Activated CD8-positive, alpha-beta memory T cell treated with anti-CD3 and anti-CD28 coated beads for 4 hours (primary cell): ENCODE results near the gene CTSF.
"Not testable (repeated sequence)": the region's sequence is repeated elsewhere in the genome, so short reads cannot be mapped to it uniquely, and the experiment has no call there.

Experiments
- DNase-seq, 2 donors: peaks; one replicate each; pipeline ENCODE4 v3.0.0-alpha.2; 2020; ENCODE audit warnings: low read depth in 2 of 2

The CTSF gene

DNA sequence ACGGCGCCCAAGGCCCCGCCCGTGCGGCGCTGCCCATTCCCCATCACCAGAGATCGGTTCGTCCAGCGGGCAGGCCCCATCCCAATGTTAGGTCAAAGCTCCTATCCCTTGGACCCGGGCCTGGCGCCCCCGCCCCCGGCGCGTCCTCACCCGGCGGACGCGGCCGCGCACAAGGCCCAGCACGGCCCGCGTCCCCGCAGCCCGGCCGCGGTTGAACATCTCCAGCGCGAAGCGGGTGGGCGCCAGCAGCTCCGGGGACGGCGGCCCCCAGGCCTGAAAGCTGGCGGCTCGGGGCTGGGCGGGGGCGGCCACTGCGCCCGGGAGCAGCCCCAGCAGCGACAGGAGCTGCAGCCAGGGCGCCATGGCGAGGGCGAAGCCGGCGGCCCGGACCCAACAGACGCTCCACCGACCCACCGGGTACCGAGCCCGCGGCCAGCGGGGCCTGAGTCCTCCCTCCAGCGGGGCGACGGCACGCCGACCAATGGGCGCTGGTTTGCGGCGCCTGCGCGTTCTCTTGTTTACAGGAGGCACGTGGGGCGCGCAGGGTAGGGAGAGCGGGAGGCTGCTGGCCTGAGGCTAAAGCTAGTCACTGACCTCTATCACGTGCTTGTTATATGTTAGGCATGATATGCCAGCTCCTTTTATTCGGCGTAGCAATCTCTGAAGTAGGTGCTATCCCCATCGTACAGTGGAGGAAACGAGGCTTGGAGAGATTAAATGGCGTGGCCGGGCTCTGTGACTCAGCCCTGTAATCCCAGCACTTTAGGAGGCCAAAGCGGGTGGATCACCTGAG is at the start of gene CTSF:
Gene CTSF, minus strand, starts transcription at position 483 of the 793 bp plus-strand sequence. Its CDS starts 120 bp downstream, at position 363.
- peak; percentile 13 to 43 for DNase-seq

GRCh38 chr11:66617155-66617834 is 48.9 kb upstream of the CTSF start:
- no peak for DNase-seq

DNA sequence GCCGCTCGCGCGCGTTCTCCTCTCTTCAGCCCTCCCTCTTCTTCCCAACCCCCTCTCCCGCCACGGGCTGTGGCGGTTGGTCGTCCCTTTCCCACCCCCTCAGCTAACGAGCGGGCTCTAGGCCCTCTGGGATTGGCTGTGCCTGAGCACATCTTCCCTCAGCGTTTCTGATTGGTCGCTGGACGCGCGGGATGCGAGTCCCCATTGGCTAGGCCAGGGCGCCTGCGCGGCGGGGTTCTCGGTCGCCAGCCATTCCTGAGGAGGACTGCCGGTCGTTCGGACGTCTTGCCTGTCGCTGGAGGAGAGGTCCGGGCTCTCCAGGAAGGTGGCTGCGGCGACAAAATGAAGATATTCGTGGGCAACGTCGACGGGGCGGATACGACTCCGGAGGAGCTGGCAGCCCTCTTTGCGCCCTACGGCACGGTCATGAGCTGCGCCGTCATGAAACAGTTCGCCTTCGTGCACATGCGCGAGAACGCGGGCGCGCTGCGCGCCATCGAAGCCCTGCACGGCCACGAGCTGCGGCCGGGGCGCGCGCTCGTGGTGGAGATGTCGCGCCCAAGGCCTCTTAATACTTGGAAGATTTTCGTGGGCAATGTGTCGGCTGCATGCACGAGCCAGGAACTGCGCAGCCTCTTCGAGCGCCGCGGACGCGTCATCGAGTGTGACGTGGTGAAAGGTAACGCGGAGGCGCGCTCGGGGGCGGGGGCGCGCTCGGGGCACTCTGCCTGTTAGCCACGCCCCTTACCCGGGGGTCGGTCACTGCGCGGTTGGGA is 48.2 kb upstream of the CTSF start, which contains the start of gene RBM14:
Gene RBM14, plus strand, starts transcription at position 252 of the 776 bp plus-strand sequence. Its CDS starts 91 bp downstream, at position 343.
- DNase-seq: peak; percentile 96 to 97

- no peak for DNase-seq
Measured at GRCh38 chr11:66614073-66614472, 45.7 kb upstream of the CTSF start.

GRCh38 chr11:66612458-66612857 is 44.1 kb upstream of the CTSF start:
- DNase-seq: no peak

DNA sequence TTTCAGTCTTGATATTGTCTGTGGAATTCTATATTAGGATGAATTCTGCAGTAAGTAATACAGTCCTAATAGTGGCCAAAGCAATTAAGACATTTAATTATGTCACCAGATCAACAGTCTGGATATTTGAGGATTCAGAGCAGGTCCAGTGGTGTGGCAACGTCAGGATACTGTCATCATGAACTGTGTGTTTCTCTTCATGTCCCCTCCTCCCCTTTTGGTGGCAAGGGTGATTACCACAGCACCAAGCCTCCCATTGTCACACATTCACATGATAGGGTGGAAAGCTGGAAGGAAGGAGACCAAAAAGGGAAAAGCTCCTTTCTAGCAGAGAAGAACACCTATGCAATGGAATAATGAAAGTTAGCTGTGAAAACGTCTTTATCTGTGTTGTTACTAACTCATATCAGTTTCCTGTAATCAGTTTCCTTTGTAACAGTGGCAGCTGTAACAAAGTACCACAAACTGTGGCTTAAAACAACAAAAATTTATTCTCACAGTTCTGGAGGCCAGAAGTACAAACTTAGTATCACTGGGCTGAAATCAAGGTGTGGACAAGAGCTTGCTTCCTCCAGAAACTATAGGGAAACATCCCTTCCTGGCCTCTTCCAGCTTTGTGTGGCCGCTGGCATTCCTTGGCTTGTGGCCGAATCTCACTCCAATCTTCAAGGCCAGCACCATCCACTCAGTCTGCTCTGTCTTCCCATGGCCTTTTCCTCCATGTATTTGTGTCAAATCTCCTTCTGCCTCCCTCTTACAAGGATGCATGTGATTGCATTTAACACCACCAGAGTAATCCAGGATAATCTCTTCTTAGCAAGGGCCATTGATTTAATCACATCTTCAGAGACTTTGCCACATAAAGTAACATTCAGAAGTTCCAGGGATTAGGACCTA is 41.6 kb upstream of the CTSF start:
- DNase-seq: no peak

GRCh38 chr11:66607126-66607834 is 38.9 kb upstream of the CTSF start:
- no peak for DNase-seq

GRCh38 chr11:66606608-66607007 is 38.2 kb upstream of the CTSF start:
- DNase-seq: not testable (repeated sequence)

- DNase-seq: no peak
Measured at GRCh38 chr11:66604155-66604554, 35.7 kb upstream of the CTSF start.

GRCh38 chr11:66603072-66603471 is 34.7 kb upstream of the CTSF start:
- no peak for DNase-seq

- DNase-seq: no peak
Measured at GRCh38 chr11:66600631-66601233, 32.3 kb upstream of the CTSF start.

DNA sequence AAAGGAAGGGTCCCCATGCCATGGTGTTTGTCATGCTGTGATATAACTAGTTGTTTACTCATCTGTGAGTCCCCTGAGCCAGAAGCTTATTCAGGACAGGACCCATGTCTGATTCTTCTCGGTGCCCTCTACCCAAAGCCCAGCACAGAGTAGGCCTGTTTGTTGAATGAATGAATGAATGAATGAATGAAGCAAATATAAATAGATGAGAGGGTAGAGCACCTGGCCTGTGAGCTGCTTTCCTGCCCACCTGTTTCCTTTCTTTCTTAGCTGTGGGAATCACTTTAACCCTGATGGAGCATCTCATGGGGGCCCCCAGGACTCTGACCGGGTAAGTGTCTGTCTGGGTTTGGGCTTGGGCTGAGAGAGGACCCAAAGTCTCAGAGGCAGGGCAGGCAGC is 31.8 kb upstream of the CTSF start:
- DNase-seq: no peak

DNA sequence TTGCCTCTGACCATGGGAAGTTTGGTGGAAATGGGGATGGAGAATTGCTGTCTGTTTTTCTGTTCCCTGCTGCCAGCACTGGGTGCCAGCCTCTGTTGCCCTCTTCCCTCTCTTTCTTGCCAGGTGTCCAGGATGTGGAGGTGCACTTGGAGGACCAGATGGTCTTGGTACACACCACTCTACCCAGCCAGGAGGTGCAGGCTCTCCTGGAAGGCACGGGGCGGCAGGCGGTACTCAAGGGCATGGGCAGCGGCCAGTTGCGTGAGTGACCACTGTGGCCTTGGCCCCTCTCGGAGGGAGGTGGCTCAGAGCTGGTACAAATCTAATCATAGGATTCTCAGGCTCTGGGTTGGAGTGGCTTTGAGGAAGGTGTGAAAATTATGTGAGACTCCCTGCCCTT is 30.6 kb upstream of the CTSF start:
- DNase-seq: no peak

GRCh38 chr11:66595245-66595904 is 27.0 kb upstream of the CTSF start:
- DNase-seq: no peak

DNA sequence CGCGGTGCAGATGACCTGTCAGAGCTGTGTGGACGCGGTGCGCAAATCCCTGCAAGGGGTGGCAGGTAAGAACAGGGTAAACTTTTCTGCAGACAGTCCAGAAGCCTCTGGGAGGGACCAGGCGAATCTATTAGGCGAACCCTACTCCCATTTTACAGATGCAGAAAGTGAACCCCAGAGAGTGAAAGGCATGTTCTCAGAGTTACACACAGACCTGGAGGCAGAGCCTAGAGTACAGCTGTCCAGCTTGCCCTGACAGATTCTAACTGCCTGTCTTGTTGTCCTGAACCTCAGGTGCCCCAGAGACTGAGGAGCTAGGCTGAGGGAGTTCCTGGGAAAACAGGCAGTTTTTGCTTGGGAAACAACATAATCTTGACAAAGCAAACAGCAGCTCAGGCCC is 25.2 kb upstream of the CTSF start:
- DNase-seq: no peak

DNA sequence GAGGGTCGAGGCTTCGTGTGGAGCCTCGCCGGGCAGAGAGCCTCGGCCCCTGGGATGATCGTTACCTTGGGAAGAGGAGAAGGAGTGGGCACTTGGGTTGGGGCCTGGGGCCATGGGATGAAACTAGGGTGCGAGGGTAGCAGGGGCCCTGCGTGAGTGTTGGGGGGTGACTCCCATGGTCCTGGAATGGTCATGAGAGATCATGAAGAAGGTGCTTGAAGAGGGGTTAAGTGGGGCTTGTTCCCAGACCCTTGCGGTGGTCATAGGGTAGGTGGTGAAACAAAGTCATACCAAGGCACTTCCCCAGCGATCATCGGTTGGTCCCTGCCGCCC is 24.9 kb upstream of the CTSF start:
- no peak for DNase-seq

GRCh38 chr11:66592457-66593302 is 24.3 kb upstream of the CTSF start, which contains the start of the genes CCDC87 and CCS:
CCDC87 (minus strand) TSS chr11:66593063; CDS start chr11:66593015, 48 bp downstream.
CCS (plus strand) TSS chr11:66593185; CDS start chr11:66593262, 77 bp downstream.
- DNase-seq: peak; percentile 97 to 99

DNA sequence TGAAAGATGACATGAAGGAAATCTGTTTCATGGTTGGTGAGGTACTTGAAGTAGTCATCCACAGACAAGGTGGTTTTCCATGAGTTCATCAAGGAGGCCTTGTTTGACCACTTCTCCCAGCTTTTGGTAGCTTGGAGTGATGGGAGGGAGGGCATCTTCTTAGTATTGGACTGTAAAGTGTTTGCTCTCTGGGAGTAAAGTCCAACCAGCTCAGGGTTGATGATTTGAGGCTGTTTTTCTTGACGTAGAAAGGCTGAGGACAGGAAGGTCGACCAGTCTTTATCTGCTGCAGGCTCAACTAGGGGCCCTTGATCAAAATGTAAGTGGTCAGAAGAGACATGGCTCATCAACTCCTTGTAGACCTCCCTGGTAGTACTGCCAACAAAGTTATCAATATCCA is 22.8 kb upstream of the CTSF start:
- DNase-seq: no peak
